NCI-H187 treated with DMSO at 0.1 percent for 48 hours (cell line): ENCODE measurements around the gene BCL2L1.
"Not testable (repeated sequence)": the region's sequence is repeated elsewhere in the genome, so short reads cannot be mapped to it uniquely, and the experiment has no call there.

Source experiments
- DNase-seq: peaks from one replicate; lab custom pipeline; 2025; lab: John Stamatoyannopoulos, UW

The BCL2L1 gene

DNA sequence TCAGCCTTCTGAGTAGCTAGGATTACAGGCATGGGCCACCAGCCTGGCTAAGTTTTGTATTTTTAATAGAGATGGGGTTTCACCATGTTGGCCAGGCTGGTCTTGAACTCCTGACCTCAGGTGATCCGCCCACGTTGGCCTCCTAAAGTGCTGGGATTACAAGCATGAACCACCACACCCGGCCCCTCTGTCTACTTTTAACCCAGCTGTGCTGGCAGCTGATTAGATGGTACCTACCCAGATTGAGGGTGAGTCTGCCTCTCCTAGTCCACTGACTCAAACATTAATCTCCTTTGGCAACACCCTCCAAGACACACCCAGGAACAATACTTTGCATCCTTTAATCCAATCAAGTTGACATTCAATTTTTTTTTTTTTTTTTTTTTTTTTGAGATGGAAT lies 74.6 kb downstream of the BCL2L1 start:
- DNase-seq, result not testable (repeated sequence)

DNA sequence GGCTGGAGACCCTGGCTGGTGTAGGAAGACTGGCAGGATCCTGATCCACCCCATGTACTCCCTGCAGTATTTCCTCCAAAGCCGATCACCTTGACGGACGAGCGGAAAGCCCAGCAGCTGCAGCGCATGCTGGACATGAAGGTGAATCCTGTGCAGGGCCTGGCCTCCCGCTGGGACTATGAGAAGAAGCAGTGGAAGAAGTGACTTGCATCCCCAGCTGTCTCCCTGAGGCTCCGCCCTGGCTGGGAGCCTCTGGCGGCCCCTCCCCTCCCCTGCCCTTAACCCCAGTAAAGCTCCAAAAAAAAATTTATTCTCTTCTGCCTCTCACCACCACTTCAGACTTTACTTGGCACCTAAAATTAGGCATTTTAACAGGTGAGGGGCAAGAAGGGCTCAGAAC lies 78.0 kb downstream of the BCL2L1 start:
- no peak for DNase-seq

DNA sequence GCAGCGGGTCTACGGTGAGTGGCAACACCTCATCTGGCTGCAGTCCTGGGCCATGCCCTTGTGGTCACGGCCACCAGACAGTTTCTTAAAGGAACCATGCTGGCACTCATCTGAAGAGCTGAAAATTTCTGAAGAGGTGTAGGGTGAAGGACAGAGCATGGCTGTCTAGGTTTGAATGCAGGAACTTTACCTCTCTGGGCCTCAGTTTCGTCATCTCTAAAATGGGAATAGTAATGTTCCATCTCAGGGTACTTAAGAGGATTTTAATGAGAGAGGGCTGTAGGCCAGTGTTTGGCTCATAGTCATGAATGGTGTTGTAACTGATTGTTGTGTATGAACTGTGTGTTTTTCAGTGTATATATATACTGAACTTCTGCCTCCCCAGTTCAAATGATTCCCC lies 79.1 kb downstream of the BCL2L1 start:
- no peak for DNase-seq

DNA sequence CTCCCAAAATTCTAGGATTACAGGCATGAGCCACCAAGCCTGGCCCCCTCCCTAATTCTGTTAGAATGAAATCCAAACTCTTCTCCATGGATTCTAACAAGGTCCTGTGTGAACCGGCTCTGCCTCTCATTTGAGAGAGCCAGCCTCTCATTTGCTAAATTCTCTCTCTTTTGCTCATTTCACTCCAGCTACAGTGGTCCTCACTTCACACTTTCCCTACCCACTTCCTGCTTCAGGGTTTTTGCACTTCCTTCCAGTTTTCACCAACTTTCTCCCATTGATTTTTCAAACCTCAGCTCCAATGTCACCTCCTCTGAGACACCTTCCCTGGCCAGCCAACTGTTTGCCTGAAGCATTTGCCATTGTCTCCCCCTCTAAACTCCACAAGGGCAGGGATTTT lies 79.8 kb downstream of the BCL2L1 start:
- DNase-seq, result no peak

DNA sequence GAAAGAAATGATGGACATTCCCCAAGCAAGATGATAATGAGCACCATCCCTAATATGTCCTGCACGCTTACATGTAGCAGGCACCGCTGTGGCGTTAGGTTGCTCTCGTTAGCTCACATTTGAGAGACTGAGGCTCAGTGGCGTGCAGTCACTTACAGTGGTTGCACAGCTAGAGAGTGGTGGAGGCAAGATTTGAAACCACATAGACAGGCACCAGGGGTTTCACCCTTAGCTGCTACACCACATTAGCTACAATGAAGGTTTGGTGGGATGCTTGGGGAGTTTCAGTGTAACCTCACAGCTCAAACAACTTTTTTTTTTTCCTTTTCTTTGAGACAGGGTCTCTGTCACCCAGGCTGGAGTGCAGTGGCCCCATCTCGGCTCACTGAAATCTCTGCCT lies 81.3 kb downstream of the BCL2L1 start:
- DNase-seq, result no peak

DNA sequence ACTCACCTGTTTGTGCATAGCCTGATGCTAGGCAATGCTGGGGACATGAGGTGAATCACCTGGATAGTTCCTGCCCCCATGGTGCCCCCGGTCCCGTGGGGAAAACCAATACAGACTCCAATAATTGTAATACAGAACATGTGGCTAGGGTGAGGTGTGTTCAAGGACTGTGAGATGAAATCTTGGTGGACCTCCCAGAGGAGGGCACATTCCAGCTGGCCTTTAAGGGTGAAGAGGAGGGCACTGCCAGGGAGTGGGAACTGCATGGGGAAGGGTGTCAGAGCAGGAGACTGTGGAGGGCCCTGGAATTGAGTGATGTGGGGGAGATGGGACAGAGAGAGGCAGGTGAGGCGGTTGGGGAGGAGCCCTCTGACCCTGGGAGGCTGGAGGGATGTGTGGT lies 82.4 kb downstream of the BCL2L1 start:
- no peak for DNase-seq

DNA sequence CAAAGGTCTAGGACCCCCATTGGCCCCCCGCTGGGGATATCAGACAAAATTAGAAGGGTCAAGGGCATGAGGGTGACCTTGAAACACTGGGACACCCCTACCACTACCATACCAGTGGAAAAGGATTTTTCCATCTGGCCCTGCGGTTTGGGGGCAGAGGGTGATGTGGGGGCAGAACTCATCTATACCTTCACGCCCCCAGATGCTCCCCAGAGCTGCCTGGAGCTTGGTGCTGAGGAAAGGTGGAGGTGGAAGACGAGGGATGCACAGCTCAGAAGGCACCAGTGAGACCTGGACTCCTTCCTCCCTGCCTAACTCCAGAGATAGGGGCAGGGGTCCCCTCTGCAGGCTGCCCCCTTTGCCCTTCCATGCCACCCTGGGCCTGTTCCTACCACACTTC lies 83.9 kb downstream of the BCL2L1 start:
- DNase-seq, result no peak

DNA sequence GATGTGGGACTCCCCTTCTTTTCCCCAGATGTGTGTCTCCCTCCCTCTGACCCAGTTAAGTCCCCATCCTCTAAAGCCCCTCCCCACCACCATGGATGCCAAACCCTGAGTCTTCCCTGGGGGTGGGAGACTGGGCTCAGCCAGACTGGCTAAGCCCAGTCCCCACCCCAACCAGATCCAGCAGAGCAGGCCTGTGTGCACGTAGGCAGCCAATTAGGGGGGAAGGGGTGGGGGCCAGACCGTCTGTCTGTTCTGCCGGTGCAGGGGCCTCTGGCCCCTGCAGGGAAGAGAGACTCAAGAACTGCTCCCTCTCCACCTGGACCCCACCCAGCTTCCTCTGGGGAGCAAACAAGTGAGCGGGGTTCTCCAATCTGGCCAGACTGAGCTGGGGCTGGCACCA lies 84.4 kb downstream of the BCL2L1 start:
- no peak for DNase-seq

DNA sequence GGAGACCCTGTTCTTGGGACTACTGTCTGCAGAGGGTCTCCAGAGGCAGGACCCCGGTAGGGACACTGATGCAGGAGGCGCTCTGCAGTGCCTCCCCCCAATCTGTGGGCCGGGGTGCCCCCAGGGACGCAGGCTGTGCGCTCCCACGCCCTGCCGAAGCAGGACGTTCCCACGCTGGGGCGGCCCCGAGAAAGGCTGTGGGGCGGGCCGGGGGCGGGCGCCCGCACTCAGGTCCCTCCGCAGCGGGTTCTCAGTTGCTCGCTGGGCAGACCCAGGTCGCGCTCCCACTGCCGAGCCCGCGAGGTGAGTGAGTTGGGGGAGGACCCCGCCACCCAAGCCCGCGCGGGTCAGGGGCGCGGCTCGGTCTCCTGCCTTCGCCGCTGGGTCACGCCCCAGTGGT lies 85.0 kb downstream of the BCL2L1 start, which contains the start of gene COX4I2:
Gene COX4I2, plus strand, starts transcription at position 253 of the 400 bp plus-strand sequence. CDS start 1,106 bp downstream, outside the sequence.
- DNase-seq, result no peak

DNA sequence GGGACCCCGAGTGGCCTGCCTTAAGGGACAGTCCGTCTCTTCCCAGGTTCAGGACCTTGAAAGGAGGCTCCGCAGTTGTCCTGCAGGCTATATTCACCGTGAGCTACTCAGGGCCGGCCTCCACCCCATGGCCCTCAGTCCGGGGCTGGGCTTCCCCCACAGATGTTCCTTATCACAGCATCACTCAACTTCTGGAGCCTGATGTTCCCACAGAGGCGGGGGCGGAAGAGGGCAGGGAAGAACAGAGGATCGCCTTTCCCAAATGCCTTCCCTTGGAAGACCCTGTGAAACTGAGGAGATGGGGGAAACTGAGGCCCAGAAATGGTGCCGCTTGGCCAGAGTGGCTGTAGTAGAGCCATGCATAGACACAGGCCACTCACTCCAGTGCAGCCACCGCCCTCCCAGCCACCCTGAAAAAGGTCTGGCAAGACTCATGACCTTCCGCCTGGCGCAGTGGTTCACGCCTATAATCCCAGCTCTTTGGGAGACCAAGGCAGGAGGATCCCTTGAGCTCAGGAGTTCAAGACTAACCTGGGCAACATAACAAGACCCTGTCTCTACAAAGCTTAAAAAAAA lies 89.2 kb downstream of the BCL2L1 start:
- DNase-seq, result no peak

DNA sequence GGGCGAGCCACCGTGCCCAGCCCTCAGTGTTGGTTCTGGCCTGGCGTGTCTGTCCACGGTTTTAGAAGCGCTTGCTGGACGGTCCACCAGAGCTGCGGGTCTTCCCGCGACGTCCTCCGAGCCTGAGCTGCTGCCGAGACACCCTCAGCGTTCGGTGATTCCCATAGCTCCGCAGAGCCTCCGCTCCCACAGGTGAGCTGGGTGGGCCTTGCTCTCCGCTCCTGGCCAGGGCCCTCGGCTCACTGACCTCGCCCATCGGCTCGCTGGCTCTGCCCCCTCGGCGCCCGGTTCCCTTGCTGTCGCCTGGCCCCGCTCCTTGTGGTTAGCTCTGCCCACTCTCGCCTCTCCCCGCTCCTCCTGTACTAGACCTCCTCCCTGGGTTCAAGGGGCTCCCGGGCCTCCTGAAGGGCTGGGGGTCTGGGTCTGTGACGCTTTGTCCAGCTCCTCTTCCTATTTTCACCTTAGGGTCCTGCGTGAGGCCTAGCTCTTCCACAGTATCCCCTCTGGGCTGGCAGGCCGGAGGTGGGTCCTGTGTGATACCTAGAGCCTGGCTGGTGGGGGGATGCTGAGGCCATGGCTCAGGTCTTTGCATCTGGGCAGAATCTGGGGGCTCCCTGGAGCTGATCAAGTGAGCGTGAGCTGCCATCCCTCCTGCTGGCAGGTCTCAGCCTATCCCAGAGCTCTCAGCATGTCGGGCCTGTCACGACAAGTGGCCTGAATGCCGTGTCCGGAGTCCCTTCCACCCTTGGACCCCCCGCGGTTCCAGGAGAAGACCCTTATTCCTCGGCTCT lies 89.9 kb downstream of the BCL2L1 start:
- no peak for DNase-seq

DNA sequence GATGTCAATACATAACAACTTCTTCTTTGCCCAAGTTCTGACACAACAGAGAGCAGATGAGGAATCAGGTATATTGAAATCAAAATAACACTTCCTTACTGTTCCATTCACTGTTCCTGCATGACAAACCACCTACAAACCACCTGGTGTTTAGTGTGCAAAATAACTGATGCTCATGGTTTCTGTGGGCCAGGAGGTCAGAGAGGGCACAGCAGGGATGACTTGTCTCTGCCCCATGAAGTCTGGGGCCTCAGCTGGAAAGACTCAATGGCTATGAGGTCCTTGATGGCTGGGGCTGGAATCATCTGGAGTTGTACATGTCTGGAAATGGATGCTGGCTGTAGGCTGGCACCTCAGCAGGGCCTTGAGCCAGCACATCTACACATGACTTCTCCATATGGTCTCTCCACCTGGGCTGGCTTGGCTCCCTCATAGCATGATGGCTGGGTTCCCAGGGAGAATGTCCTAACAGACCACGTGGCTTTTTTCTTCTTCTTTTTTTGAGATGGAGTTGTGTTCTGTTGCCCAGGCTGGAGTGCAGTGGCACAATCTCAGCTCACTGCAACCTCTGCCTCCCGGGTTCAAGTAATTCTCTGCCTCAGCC lies 92.4 kb downstream of the BCL2L1 start:
- DNase-seq, result no peak

DNA sequence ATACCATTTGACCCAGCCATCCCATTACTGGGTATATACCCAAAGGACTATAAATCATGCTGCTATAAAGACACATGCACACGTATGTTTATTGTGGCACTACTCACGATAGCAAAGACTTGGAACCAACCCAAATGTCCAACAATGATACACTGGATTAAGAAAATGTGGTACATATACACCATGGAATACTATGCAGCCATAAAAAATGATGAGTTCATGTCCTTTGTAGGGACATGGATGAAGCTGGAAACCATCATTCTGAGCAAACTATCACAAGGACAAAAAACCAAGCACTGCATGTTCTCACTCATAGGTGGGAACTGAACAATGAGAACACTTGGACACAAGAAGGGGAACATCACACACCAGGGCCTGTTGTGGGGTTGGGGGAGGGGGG lies 94.6 kb downstream of the BCL2L1 start:
- DNase-seq, result not testable (repeated sequence)

DNA sequence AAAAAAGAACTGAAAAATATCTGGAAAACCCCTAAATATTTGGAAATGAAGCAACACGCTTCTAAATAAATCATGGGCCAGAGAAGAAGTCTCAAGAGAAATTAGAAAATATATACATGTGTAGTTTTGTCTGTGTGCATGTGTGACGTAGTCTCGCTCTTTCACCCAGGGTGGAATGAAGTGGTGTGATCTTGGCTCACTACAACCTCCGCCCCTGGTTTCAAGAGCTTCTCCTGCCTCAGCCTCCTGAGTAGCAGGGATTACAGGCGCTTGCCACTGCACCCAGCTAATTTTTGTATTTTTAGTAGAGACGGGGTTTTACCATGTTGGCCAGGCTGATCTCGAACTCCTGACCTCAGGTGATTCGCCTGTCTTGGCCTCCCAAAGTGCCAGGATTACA lies 96.1 kb downstream of the BCL2L1 start:
- not testable (repeated sequence) for DNase-seq

DNA sequence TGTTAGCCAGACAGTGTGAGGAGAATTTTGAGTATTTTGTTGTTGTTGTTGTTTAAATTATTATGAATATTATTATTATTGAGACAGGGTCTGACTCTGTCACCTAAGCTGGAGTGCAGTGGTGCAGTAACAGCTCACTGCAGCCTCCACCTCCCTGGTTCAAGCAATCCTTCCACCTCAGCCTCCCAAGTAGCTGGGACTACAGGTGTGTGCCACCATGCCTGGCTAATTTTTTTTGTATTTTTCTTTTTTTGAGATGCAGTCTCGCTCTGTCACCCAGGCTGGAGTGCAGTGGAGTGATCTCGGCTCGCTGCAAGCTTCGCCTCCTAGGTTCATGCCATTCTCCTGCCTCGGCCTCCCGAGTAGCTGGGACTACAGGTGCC lies 99.6 kb downstream of the BCL2L1 start:
- DNase-seq, result not testable (repeated sequence)

DNA sequence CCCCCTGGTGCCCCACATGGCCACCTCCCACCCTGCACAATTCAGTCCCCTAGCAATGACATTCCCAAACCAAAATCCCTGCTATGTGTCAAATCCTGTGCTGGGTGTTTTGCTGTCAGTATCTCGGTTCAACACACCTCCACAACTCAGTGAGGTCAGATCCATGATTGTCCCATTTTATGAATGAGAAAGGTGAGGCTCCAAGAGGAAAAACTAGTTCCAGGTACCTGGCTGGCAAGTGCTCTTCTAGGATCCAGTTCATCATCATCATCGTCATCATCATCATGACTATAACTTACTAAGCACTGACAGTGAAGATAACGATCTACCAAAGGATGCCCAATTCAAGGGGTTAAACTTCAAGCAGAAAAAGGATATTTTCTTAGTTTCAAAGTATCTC lies 102.4 kb downstream of the BCL2L1 start:
- no peak for DNase-seq

DNA sequence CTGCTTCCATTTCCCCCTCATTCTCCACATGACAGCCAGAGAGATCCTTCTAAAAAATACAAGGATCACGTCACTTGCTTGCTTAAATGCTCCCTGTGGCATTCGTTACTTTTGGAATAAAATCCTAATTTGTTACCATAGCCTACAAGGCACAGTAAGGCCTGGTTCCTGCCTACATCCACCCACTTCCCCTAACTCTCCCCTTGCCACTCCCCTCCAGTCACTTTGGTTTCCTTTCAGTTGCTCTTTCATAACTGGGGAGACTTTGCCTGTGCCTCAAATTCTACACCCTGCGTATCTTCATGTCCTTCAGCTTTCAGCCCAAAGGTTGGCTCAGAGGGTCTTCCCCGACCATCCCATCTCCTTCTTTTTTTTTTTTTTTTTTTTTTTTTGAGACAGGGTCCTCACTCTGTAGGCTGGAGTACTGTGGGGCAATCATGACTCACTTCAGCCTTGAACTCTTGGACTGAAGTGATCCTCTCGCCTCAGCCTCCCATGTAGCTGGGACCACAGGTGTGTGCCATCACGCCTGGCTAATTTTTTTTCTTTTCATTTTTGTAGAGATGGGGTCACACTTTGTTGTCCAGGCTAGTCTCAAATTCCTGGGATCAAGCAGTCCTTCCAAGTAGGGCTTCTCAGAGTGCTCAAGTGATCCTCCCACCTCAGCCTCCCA lies 105.1 kb downstream of the BCL2L1 start:
- no peak for DNase-seq

DNA sequence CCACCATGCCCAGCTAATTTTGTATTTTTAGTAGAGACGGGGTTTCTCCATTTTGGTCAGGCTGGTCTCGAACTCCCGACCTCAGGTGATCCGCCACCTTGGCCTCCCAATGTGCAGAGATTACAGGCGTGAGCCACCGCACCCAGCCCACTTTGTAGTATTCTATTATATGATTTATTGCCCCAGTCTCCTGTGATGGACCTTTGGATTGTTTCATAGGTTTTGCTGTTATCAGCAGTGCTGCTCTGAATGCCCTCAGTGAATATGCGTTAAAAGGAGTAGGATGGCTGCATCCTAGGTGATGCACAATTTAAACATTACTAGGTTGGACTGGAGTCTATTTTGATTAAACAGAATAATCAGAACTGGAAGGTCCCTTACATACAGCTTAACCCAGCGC lies 107.3 kb downstream of the BCL2L1 start:
- no peak for DNase-seq
